GM21528 (cell line): ENCODE measurements around the gene PCDHB8.
"Not testable (repeated sequence)": the region's sequence is repeated elsewhere in the genome, so short reads cannot be mapped to it uniquely, and the experiment has no call there.

ENCODE experiments used
- ATAC-seq: cut with Tn5 transposase; IDR thresholded peaks from one replicate; pipeline ENCODE4 v1.9.1; 2021; ENCODE audit warnings: mild to moderate bottlenecking, moderate library complexity; ENCODE audit not compliant: unreplicated experiment, low FRiP score

The PCDHB8 gene

GRCh38 chr5:141177577-141178191 lies at the start of gene PCDHB8:
TSS of gene PCDHB8 (plus strand) at chr5:141177790. CDS start at chr5:141178035, 245 bp downstream.
- not testable (repeated sequence) for ATAC-seq

- no peak for ATAC-seq
These were observed 42.4 kb upstream of the PCDHB8 start, which contains the start of gene PCDHB5 for GRCh38 chr5:141135030-141135717. TSS of gene PCDHB5 (plus strand) at chr5:141135206. CDS start at chr5:141135435, 229 bp downstream.

GRCh38 chr5:141135718-141136266 lies 41.8 kb upstream of the PCDHB8 start:
- no peak for ATAC-seq

- not testable (repeated sequence) for ATAC-seq
These were observed 40.2 kb upstream of the PCDHB8 start for GRCh38 chr5:141137346-141137745.

GRCh38 chr5:141149812-141150211 lies 27.8 kb upstream of the PCDHB8 start, which contains the start of gene PCDHB6:
TSS of gene PCDHB6 (plus strand) at chr5:141150057. CDS start at chr5:141150258, 201 bp downstream.
- ATAC-seq: no peak

GRCh38 chr5:141150224-141150992 lies 27.2 kb upstream of the PCDHB8 start:
- no peak for ATAC-seq

GRCh38 chr5:141150993-141151325 lies 26.6 kb upstream of the PCDHB8 start:
- ATAC-seq: no peak

- ATAC-seq: not testable (repeated sequence)
These were observed 26.0 kb upstream of the PCDHB8 start for GRCh38 chr5:141151632-141152031.

GRCh38 chr5:141152096-141152495 lies 25.5 kb upstream of the PCDHB8 start:
- not testable (repeated sequence) for ATAC-seq

GRCh38 chr5:141155540-141156374 lies 21.8 kb upstream of the PCDHB8 start:
- no peak for ATAC-seq

- ATAC-seq: not testable (repeated sequence)
These were observed 20.2 kb upstream of the PCDHB8 start for GRCh38 chr5:141157356-141157755.

- ATAC-seq: not testable (repeated sequence)
These were observed 19.7 kb upstream of the PCDHB8 start for GRCh38 chr5:141157901-141158300.

GRCh38 chr5:141172381-141173204 lies 5.0 kb upstream of the PCDHB8 start, which contains the start of gene PCDHB7:
TSS of gene PCDHB7 (plus strand) at chr5:141172644. CDS start at chr5:141172836, 192 bp downstream.
- no peak for ATAC-seq

GRCh38 chr5:141174291-141175104 lies 3.1 kb upstream of the PCDHB8 start:
- ATAC-seq: not testable (repeated sequence)

GRCh38 chr5:141175933-141176332 lies 1.7 kb upstream of the PCDHB8 start:
- no peak for ATAC-seq

GRCh38 chr5:141179371-141179770 lies 1.8 kb downstream of the PCDHB8 start:
- not testable (repeated sequence) for ATAC-seq

- not testable (repeated sequence) for ATAC-seq
These were observed 2.3 kb downstream of the PCDHB8 start for GRCh38 chr5:141179876-141180275.

GRCh38 chr5:141180313-141180712 lies 2.7 kb downstream of the PCDHB8 start:
- ATAC-seq: no peak
